SK-N-MC (cell line): ENCODE data around the gene PRDM16.

Source experiments
- DNase-seq: peaks from one replicate; pipeline ENCODE4 v3.0.0-alpha.2; 2011; ENCODE audit warnings: low read depth, low spot score
- H3K27ac ChIP-seq: fragments of 200-600 bp; sonication (generic); 2 replicates; pipeline ENCODE4 v1.5.1; 2016; ENCODE audit warnings: mixed run types
- H3K36me3 ChIP-seq: fragments of 200-600 bp; sonication (generic); 2 replicates; pipeline ENCODE4 v1.6.1; 2017; ENCODE audit warnings: antibody characterized with exemption, low read length, mixed read lengths; ENCODE audit not compliant: insufficient read depth
- H3K4me3 ChIP-seq: fragments of 200-600 bp; sonication (generic); 2 replicates; pipeline ENCODE4 v1.5.1; 2016
- H3K9ac ChIP-seq: fragments of 200-600 bp; sonication (generic); 2 replicates; pipeline ENCODE4 v1.8.0; 2017; ENCODE audit warnings: mixed run types, mixed read lengths; ENCODE audit not compliant: insufficient read length
- H3K9me3 ChIP-seq: fragments of 200-600 bp; sonication (generic); 2 replicates; pipeline ENCODE4 v1.6.1; 2017; ENCODE audit warnings: low read depth, mild to moderate bottlenecking, antibody characterized with exemption, low read length, moderate library complexity, mixed read lengths
- EZH2 ChIP-seq: fragments of 200-600 bp; sonication (generic); IDR thresholded peaks from one replicate; pipeline ENCODE4 v1.6.1; 2017; ENCODE audit warnings: antibody characterized with exemption
- FOXP2 ChIP-seq: optimal IDR thresholded peaks from 2 replicates; pipeline ENCODE3; 2011; ENCODE audit warnings: mild to moderate bottlenecking, moderate library complexity; ENCODE audit not compliant: insufficient read depth; ENCODE audit errors: extremely low read length, control extremely low read depth
- POLR2AphosphoS5 ChIP-seq: IDR thresholded peaks from 2 replicates; pipeline ENCODE4 v1.6.1; 2012; ENCODE audit warnings: mild to moderate bottlenecking, low read depth, low read length, borderline replicate concordance

Gene PRDM16

DNA sequence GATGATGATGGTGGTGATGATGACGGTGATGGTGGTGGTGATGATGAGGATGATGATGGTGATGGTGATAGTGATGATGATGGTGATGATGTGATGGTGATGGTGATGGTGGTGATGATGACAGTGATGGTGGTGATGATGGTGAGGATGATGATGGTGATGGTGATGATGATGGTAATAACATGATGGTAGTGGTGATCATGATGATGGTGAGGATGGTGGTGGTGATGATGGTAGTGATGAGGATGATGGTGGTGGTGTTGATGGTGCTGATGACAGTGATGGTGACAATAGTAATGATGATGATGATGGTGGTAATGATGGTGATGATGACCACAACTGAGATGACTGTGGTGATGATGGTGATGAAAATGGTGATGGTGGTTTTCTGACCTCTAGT, 42.9 kb upstream of the PRDM16 start:
- Histone ChIP-seq H3K9ac (no peak overlapping the region), H3K9me3 (no peaks in the 10 kb centered on the region), H3K27ac (no peak overlapping the region), H3K4me3 (no peak overlapping the region), H3K36me3 (no peaks in the 10 kb centered on the region)
- no peak for DNase-seq
- TF ChIP-seq EZH2 = no peak
- no peak for TF ChIP-seq POLR2AphosphoS5
- no peak for TF ChIP-seq FOXP2

DNA sequence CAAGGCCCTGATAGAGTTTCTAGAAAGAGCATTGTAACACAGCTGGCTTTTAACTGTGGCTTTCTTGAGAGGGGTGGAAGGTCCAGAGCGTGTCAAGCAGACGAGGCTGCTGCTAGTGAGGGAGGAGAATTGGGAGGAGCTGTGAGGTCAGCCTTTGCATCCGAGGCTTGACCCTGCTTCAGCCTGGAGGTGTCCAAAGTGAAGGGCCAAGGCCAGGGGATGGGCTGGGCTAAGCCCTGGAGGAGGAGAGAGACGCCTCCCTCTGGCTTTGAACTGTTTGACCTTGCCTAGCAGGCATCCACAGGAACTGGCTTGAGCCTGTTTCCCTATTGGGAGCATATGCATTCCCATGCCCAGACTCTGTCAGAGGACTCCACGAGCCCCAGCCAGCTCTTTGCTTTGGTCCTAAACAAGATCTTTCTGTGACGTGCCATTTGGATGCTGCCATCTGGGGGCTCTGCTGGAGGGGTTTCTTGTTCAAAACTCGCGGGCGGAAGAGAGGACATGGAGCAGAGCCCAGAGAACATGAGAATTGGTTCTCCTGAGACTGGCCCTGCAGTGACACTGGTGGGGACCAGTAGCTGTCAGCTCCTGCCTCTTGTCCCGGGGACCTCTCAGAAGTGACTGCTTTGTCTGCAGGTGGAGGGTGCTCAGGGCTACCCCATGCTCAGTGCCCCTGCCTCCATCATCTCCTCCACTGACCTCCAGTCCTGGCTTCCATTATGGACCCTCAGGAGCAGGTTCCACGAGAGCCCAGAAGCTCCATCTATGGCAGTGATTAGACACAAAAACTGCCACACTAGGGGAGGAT, 42.2 kb upstream of the PRDM16 start:
- H3K27ac ChIP-seq = no peak overlapping the region
- H3K36me3 ChIP-seq = no peaks in the 10 kb centered on the region
- no peak overlapping the region for H3K9ac ChIP-seq
- H3K4me3 ChIP-seq = no peak overlapping the region
- no peak for DNase-seq
- H3K9me3 ChIP-seq = no peaks in the 10 kb centered on the region
- TF ChIP-seq EZH2 (no peak), POLR2AphosphoS5 (no peak), FOXP2 (no peak)

DNA sequence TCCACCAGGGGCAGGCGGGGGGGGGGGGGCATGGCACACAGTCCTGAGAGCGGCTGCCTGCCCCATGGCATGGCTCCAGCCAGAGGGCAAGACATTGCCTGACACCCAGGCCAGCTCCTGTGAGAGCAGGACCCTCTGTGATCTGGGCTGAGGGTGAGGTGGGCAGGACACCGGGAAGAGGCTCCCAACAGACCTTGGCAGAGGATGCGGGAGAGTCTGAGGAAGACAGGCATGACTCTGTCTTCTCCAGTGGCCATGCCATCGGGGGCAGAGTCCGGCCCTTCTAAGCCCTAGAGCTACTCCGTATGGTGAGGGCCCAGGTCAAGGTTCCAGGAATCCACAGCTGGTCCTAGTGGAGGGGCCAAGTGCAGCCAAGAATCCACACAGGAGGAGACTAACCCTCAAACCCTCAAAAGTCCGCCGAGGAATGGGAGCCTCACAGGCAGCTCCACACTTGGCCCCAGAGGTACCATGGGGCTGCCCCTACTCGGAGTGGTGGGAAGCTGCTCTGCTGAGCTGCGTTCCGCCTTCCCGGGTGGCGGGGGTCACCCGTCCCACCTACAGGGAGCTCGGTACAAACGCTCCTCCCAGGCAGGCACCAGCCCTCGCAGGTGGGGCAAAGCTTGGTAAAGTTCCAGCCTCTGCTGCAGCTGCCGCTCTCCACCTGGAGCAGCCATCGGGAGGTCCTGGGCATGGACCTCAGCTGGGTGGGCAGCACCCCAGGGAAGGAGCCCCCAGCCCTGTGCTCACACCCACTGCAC, 41.2 kb upstream of the PRDM16 start:
- H3K27ac ChIP-seq = no peak overlapping the region
- no peak for DNase-seq
- H3K9me3 ChIP-seq = no peaks in the 10 kb centered on the region
- TF ChIP-seq POLR2AphosphoS5 = no peak
- TF ChIP-seq FOXP2 = no peak
- TF ChIP-seq EZH2 = no peak
- H3K36me3 ChIP-seq = no peaks in the 10 kb centered on the region
- H3K9ac ChIP-seq = no peak overlapping the region
- no peak overlapping the region for H3K4me3 ChIP-seq

- Histone ChIP-seq H3K9me3 (no peaks in the 10 kb centered on the region), H3K9ac (no peak overlapping the region), H3K27ac (no peak overlapping the region), H3K36me3 (no peaks in the 10 kb centered on the region), H3K4me3 (no peak overlapping the region)
- no peak for DNase-seq
- TF ChIP-seq POLR2AphosphoS5 (no peak), FOXP2 (no peak), EZH2 (no peak)
These were observed 40.3 kb upstream of the PRDM16 start for GRCh38 chr1:3028531-3029282.

GRCh38 chr1:3029481-3029961, 39.5 kb upstream of the PRDM16 start:
- Histone ChIP-seq H3K36me3 (no peaks in the 10 kb centered on the region), H3K4me3 (no peak overlapping the region), H3K27ac (no peak overlapping the region), H3K9me3 (no peaks in the 10 kb centered on the region), H3K9ac (no peak overlapping the region)
- TF ChIP-seq POLR2AphosphoS5 (no peak), EZH2 (no peak), FOXP2 (no peak)
- DNase-seq = no peak

- no peak overlapping the region for H3K27ac ChIP-seq
- TF ChIP-seq FOXP2 = no peak
- peak; percentile 87 for TF ChIP-seq EZH2
- no peak for TF ChIP-seq POLR2AphosphoS5
- H3K9me3 ChIP-seq = no peaks in the 10 kb centered on the region
- no peak overlapping the region for H3K9ac ChIP-seq
- no peak overlapping the region for H3K4me3 ChIP-seq
- no peaks in the 10 kb centered on the region for H3K36me3 ChIP-seq
- no peak for DNase-seq
These were observed 38.9 kb upstream of the PRDM16 start for GRCh38 chr1:3029991-3030662.

DNA sequence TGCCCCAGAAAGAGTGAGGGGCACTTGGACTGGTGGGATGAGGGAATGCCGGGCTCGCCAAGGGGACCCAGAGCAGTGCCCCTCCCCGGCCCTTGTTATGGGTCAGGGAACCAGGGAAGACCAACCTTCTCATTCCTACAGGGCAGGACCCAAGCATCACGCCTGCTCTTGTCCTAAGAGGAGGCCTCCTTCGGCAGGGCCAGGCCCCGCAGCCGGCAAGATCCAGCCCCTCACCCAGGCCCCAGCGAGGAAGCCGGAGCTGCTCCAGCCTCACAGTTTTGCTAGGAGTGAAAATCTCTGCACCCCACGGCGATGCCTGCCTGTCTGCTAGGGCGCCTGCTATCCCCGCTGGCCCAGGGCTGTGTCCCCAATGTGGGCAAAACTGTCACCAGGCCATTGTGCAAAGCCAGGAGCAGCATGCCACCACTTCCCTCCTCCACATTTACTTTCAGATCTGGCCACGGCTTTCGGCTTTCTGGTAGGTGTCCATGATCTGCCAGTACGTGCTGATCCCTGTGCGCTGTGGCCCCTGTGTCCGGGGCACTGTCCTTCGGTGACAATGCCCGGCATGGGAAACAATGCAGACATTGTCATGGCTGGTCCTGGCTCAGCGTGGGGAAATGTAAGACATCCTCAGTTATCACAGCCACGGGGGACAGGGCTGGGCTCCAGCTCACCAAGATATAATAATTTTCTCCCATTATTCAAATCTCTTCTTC, 38.2 kb upstream of the PRDM16 start:
- no peak overlapping the region for H3K9ac ChIP-seq
- no peak overlapping the region for H3K27ac ChIP-seq
- H3K9me3 ChIP-seq = no peaks in the 10 kb centered on the region
- H3K36me3 ChIP-seq = no peaks in the 10 kb centered on the region
- H3K4me3 ChIP-seq = no peak overlapping the region
- DNase-seq = no peak
- TF ChIP-seq POLR2AphosphoS5 (no peak), EZH2 (peak; percentile 21)
